GM23338 (cell line): ENCODE measurements around the gene LCP1. TPM values are rescaled to one million over a fixed set of nuclear protein-coding genes. Genes with fewer than 3 reads are reported as not detected.

Source experiments
- ATAC-seq: fragments of 200-7000 bp; cut with Tn5 transposase; 3 replicates; pipeline ENCODE4 v1.9.1; 2020
- DNase-seq: peaks from one replicate; pipeline ENCODE4 v3.0.0-alpha.2; 2015; ENCODE audit warnings: low spot score
- H2AFZ ChIP-seq: fragments of 200-600 bp; sonication (generic); 2 replicates; pipeline ENCODE4 v1.8.0; 2016; ENCODE audit warnings: antibody characterized with exemption, mild to moderate bottlenecking, moderate library complexity
- H3F3A ChIP-seq: fragments of 200-600 bp; sonication (generic); replicated peaks from 2 replicates; pipeline ENCODE4 v1.8.0; 2017; ENCODE audit warnings: antibody characterized with exemption, mixed run types, low read depth
- H3K27ac ChIP-seq: fragments of 200-600 bp; sonication (generic); 2 replicates; pipeline ENCODE4 v1.6.1; 2016; ENCODE audit warnings: low read depth
- H3K27me3 ChIP-seq: fragments of 200-600 bp; sonication (generic); 2 replicates; pipeline ENCODE4 v1.8.0; 2016; ENCODE audit warnings: mild to moderate bottlenecking, mixed run types, moderate library complexity; ENCODE audit not compliant: insufficient read depth
- H3K36me3 ChIP-seq: fragments of 200-600 bp; sonication (generic); 2 replicates; pipeline ENCODE4 v1.8.0; 2016; ENCODE audit warnings: mild to moderate bottlenecking; ENCODE audit not compliant: insufficient read depth
- H3K4me1 ChIP-seq: fragments of 200-600 bp; sonication (generic); 2 replicates; pipeline ENCODE4 v1.8.0; 2016; ENCODE audit warnings: mild to moderate bottlenecking, moderate library complexity; ENCODE audit not compliant: insufficient read depth
- H3K4me2 ChIP-seq: fragments of 200-600 bp; sonication (generic); 2 replicates; pipeline ENCODE4 v1.7.1; 2017; ENCODE audit warnings: mixed run types
- H3K4me3 ChIP-seq: fragments of 200-600 bp; sonication (generic); 2 replicates; pipeline ENCODE4 v1.6.1; 2016; ENCODE audit warnings: mixed run types
- H3K79me2 ChIP-seq: fragments of 200-600 bp; sonication (generic); replicated peaks from 2 replicates; pipeline ENCODE4 v1.8.0; 2017; ENCODE audit warnings: mild to moderate bottlenecking; ENCODE audit not compliant: insufficient read depth
- H3K9me2 ChIP-seq: fragments of 200-600 bp; sonication (generic); 2 replicates; pipeline ENCODE4 v1.8.0; 2017; ENCODE audit not compliant: insufficient read depth
- H4K20me1 ChIP-seq: fragments of 200-600 bp; sonication (generic); replicated peaks from 2 replicates; pipeline ENCODE4 v1.8.0; 2017; ENCODE audit warnings: mild to moderate bottlenecking; ENCODE audit not compliant: insufficient read depth
- H3K27ac Mint-ChIP-seq: 2 replicates; pipeline ENCODE4 v1.8.0; 2020; ENCODE audit warnings: inconsistent platforms, mild to moderate bottlenecking, moderate library complexity, mixed read lengths
- H3K27me3 Mint-ChIP-seq: 3 replicates; pipeline ENCODE4 v1.8.0; 2022; ENCODE audit warnings: low read depth, mild to moderate bottlenecking, moderate library complexity, mixed read lengths, inconsistent platforms; ENCODE audit not compliant: insufficient read depth, poor library complexity
- H3K36me3 Mint-ChIP-seq: 3 replicates; pipeline ENCODE4 v1.8.0; 2021; ENCODE audit warnings: low read depth, mild to moderate bottlenecking, inconsistent platforms, moderate library complexity, mixed read lengths
- H3K4me1 Mint-ChIP-seq: 3 replicates; pipeline ENCODE4 v1.8.0; 2020; ENCODE audit warnings: mild to moderate bottlenecking, inconsistent platforms, mixed read lengths
- H3K4me3 Mint-ChIP-seq: 3 replicates; pipeline ENCODE4 v1.8.0; 2021; ENCODE audit warnings: moderate library complexity, mild to moderate bottlenecking, inconsistent platforms, mixed read lengths
- H3K9me3 Mint-ChIP-seq: 3 replicates; pipeline ENCODE4 v1.8.0; 2020; ENCODE audit warnings: moderate library complexity, mild to moderate bottlenecking, inconsistent platforms, mixed read lengths
- CREB1 ChIP-seq: fragments of 250-450 bp; sonication (Bioruptor Pico); IDR thresholded peaks from 2 replicates; pipeline ENCODE4 v1.5.0; 2020; ENCODE audit warnings: low read depth, mild to moderate bottlenecking, moderate library complexity
- EZH2 ChIP-seq: fragments of 200-600 bp; sonication (generic); IDR thresholded peaks from one replicate; pipeline ENCODE4 v1.8.0; 2017; ENCODE audit warnings: antibody characterized with exemption, mild to moderate bottlenecking, low read depth; ENCODE audit not compliant: unreplicated experiment
- EZH2phosphoT487 ChIP-seq: fragments of 200-600 bp; sonication (generic); IDR thresholded peaks from one replicate; pipeline ENCODE4 v1.8.1; 2018; ENCODE audit warnings: antibody characterized with exemption; ENCODE audit not compliant: unreplicated experiment
- JUNB ChIP-seq: IDR thresholded peaks from one replicate; pipeline ENCODE4 v1.6.1; 2016; ENCODE audit warnings: antibody characterized with exemption; ENCODE audit not compliant: unreplicated experiment
- NANOG ChIP-seq: IDR thresholded peaks from 2 replicates; pipeline ENCODE4 v1.6.1; 2016; ENCODE audit warnings: antibody characterized with exemption, borderline replicate concordance
- POLR2AphosphoS5 ChIP-seq: IDR thresholded peaks from 2 replicates; pipeline ENCODE4 v1.6.1; 2016; ENCODE audit warnings: antibody characterized with exemption, low read depth
- STAT1 ChIP-seq: IDR thresholded peaks from one replicate; pipeline ENCODE4 v1.6.1; 2016; ENCODE audit warnings: antibody characterized with exemption; ENCODE audit not compliant: unreplicated experiment
- ZNF114 ChIP-seq: fragments of 250-450 bp; sonication (Bioruptor Pico); IDR thresholded peaks from 2 replicates; pipeline ENCODE4 v1.5.0; 2020; ENCODE audit warnings: mild to moderate bottlenecking, moderate library complexity
- ZNF331 ChIP-seq: fragments of 250-450 bp; sonication (Bioruptor Pico); IDR thresholded peaks from 2 replicates; pipeline ENCODE4 v1.5.0; 2020; ENCODE audit warnings: low read depth, mild to moderate bottlenecking, moderate library complexity
- polyA plus RNA-seq: library from polyadenylated mRNA; unstranded; fragments of >200 nt; fragmentation: Nextera tagmentation; extraction: Ambion mirVana; gene quantifications from 2 replicates; pipeline ENCODE4 v1.2.1, GENCODE V29; 2016
- total RNA-seq: library from RNA; depleted of rRNA; stranded (reverse); fragments of >200 nt; shearing (Covaris generic); gene quantifications from 2 replicates; pipeline ENCODE4 v1.2.3, GENCODE V29; 2014
- TF ChIP-seq, protein P1 (sequence below): IDR thresholded peaks from 2 replicates; pipeline ENCODE4 v1.6.1; 2016; ENCODE audit warnings: antibody characterized with exemption
- TF ChIP-seq, protein P2 (sequence below): IDR thresholded peaks from one replicate; pipeline ENCODE4 v1.6.1; 2018; ENCODE audit warnings: antibody characterized with exemption; ENCODE audit not compliant: unreplicated experiment
- TF ChIP-seq, protein P3 (sequence below), 2 experiments: fragments of 200-600 bp in 1 of 2; sonication (generic) in 1 of 2; conservative IDR thresholded peaks; 2 replicates each; pipeline versions ENCODE4 v1.5.1 to v1.6.1; 2016 to 2017; ENCODE audit warnings: antibody characterized with exemption in 2 of 2, low read depth in 2 of 2, mild to moderate bottlenecking in 2 of 2, moderate library complexity in 1 of 2
- TF ChIP-seq, protein P4 (sequence below): fragments of 250-450 bp; sonication (Bioruptor Pico); IDR thresholded peaks from 2 replicates; pipeline ENCODE4 v1.5.0; 2020; ENCODE audit warnings: mild to moderate bottlenecking, moderate library complexity

The LCP1 gene
- total and polyA plus RNA-seq, 2 experiments from 2014 or later: 1.9 to 3.4 TPM

DNA sequence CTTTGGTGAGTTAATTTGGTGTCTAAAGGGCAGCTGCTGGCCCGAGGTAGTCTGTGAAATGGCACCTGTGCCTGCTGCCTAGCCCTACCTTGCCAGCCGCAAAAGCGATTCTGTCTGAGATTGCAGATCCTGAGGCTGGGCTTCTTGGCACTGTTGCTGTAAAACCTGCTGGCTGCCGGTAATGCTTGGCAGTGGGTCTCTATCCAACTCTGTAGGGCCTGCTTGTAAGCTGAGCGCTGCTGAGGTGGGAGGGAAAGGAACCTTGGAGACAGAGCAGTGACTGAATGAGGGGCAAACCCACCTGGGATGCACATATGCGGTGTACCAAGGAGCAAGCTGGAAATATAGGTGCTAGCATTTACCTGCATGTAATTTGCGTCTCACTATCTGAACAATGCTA is 11.7 kb downstream of the LCP1 start:
- ATAC-seq: peak; percentile 85
- Mint-ChIP-seq H3K36me3 (no peaks in the 10 kb centered on the region), H3K27ac (no peak overlapping the region), H3K4me3 (no peak overlapping the region), H3K4me1 (peaks cover 20% of the 10 kb centered on the region), H3K9me3 (no peaks in the 10 kb centered on the region), H3K27me3 (peaks cover 6% of the 10 kb centered on the region)
- no peak overlapping the region for H3K4me3 ChIP-seq
- no peaks in the 10 kb centered on the region for H3K27me3 ChIP-seq
- H3K36me3 ChIP-seq: no peaks in the 10 kb centered on the region
- no peaks in the 10 kb centered on the region for H3F3A ChIP-seq
- TF ChIP-seq POLR2AphosphoS5 (no peak), ZNF331 (CRISPR knock-in tag) (no peak), ZNF114 (no peak), STAT1 (no peak), EZH2 (no peak), CREB1 (CRISPR knock-in tag) (no peak), JUNB (no peak), NANOG (no peak), EZH2phosphoT487 (no peak)
- TF ChIP-seq, protein P1, sequence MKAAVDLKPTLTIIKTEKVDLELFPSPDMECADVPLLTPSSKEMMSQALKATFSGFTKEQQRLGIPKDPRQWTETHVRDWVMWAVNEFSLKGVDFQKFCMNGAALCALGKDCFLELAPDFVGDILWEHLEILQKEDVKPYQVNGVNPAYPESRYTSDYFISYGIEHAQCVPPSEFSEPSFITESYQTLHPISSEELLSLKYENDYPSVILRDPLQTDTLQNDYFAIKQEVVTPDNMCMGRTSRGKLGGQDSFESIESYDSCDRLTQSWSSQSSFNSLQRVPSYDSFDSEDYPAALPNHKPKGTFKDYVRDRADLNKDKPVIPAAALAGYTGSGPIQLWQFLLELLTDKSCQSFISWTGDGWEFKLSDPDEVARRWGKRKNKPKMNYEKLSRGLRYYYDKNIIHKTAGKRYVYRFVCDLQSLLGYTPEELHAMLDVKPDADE: no peak
- TF ChIP-seq, protein P2, sequence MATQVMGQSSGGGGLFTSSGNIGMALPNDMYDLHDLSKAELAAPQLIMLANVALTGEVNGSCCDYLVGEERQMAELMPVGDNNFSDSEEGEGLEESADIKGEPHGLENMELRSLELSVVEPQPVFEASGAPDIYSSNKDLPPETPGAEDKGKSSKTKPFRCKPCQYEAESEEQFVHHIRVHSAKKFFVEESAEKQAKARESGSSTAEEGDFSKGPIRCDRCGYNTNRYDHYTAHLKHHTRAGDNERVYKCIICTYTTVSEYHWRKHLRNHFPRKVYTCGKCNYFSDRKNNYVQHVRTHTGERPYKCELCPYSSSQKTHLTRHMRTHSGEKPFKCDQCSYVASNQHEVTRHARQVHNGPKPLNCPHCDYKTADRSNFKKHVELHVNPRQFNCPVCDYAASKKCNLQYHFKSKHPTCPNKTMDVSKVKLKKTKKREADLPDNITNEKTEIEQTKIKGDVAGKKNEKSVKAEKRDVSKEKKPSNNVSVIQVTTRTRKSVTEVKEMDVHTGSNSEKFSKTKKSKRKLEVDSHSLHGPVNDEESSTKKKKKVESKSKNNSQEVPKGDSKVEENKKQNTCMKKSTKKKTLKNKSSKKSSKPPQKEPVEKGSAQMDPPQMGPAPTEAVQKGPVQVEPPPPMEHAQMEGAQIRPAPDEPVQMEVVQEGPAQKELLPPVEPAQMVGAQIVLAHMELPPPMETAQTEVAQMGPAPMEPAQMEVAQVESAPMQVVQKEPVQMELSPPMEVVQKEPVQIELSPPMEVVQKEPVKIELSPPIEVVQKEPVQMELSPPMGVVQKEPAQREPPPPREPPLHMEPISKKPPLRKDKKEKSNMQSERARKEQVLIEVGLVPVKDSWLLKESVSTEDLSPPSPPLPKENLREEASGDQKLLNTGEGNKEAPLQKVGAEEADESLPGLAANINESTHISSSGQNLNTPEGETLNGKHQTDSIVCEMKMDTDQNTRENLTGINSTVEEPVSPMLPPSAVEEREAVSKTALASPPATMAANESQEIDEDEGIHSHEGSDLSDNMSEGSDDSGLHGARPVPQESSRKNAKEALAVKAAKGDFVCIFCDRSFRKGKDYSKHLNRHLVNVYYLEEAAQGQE: no peak
- TF ChIP-seq, protein P3, sequence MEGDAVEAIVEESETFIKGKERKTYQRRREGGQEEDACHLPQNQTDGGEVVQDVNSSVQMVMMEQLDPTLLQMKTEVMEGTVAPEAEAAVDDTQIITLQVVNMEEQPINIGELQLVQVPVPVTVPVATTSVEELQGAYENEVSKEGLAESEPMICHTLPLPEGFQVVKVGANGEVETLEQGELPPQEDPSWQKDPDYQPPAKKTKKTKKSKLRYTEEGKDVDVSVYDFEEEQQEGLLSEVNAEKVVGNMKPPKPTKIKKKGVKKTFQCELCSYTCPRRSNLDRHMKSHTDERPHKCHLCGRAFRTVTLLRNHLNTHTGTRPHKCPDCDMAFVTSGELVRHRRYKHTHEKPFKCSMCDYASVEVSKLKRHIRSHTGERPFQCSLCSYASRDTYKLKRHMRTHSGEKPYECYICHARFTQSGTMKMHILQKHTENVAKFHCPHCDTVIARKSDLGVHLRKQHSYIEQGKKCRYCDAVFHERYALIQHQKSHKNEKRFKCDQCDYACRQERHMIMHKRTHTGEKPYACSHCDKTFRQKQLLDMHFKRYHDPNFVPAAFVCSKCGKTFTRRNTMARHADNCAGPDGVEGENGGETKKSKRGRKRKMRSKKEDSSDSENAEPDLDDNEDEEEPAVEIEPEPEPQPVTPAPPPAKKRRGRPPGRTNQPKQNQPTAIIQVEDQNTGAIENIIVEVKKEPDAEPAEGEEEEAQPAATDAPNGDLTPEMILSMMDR (conservative IDR thresholded peaks at IDR 0.05; ENCODE audit: low read depth in 2 of 2): no peak
- TF ChIP-seq, protein P4, sequence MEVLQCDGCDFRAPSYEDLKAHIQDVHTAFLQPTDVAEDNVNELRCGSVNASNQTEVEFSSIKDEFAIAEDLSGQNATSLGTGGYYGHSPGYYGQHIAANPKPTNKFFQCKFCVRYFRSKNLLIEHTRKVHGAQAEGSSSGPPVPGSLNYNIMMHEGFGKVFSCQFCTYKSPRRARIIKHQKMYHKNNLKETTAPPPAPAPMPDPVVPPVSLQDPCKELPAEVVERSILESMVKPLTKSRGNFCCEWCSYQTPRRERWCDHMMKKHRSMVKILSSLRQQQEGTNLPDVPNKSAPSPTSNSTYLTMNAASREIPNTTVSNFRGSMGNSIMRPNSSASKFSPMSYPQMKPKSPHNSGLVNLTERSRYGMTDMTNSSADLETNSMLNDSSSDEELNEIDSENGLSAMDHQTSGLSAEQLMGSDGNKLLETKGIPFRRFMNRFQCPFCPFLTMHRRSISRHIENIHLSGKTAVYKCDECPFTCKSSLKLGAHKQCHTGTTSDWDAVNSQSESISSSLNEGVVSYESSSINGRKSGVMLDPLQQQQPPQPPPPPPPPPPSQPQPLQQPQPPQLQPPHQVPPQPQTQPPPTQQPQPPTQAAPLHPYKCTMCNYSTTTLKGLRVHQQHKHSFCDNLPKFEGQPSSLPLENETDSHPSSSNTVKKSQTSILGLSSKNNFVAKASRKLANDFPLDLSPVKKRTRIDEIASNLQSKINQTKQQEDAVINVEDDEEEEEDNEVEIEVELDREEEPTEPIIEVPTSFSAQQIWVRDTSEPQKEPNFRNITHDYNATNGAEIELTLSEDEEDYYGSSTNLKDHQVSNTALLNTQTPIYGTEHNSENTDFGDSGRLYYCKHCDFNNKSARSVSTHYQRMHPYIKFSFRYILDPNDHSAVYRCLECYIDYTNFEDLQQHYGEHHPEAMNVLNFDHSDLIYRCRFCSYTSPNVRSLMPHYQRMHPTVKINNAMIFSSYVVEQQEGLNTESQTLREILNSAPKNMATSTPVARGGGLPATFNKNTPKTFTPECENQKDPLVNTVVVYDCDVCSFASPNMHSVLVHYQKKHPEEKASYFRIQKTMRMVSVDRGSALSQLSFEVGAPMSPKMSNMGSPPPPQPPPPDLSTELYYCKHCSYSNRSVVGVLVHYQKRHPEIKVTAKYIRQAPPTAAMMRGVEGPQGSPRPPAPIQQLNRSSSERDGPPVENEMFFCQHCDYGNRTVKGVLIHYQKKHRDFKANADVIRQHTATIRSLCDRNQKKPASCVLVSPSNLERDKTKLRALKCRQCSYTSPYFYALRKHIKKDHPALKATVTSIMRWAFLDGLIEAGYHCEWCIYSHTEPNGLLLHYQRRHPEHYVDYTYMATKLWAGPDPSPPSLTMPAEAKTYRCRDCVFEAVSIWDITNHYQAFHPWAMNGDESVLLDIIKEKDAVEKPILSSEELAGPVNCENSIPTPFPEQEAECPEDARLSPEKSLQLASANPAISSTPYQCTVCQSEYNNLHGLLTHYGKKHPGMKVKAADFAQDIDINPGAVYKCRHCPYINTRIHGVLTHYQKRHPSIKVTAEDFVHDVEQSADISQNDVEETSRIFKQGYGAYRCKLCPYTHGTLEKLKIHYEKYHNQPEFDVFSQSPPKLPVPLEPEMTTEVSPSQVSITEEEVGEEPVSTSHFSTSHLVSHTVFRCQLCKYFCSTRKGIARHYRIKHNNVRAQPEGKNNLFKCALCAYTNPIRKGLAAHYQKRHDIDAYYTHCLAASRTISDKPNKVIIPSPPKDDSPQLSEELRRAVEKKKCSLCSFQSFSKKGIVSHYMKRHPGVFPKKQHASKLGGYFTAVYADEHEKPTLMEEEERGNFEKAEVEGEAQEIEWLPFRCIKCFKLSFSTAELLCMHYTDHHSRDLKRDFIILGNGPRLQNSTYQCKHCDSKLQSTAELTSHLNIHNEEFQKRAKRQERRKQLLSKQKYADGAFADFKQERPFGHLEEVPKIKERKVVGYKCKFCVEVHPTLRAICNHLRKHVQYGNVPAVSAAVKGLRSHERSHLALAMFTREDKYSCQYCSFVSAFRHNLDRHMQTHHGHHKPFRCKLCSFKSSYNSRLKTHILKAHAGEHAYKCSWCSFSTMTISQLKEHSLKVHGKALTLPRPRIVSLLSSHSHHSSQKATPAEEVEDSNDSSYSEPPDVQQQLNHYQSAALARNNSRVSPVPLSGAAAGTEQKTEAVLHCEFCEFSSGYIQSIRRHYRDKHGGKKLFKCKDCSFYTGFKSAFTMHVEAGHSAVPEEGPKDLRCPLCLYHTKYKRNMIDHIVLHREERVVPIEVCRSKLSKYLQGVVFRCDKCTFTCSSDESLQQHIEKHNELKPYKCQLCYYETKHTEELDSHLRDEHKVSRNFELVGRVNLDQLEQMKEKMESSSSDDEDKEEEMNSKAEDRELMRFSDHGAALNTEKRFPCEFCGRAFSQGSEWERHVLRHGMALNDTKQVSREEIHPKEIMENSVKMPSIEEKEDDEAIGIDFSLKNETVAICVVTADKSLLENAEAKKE (CRISPR knock-in tag): no peak
- DNase-seq: peak; percentile 34
- peaks cover 10% of the 10 kb centered on the region for H3K4me1 ChIP-seq
- H2AFZ ChIP-seq: no peak overlapping the region
- 0 out of 2 replicates have a peak overlapping the region, but pooled peaks have one; percentile 8 for H3K4me2 ChIP-seq
- H3K9me2 ChIP-seq: no peaks in the 10 kb centered on the region
- no peaks in the 10 kb centered on the region for H3K79me2 ChIP-seq
- no peaks in the 10 kb centered on the region for H4K20me1 ChIP-seq
- no peak overlapping the region for H3K27ac ChIP-seq
